Peyer's patch (tissue), 4 donors: ENCODE data around the gene DOCK4.

Source experiments
- POLR2A ChIP-seq, 2 donors: fragments of 450-650 bp; IDR thresholded peaks; one replicate each; pipeline ENCODE4 v1.5.1; 2017; ENCODE audit warnings: antibody characterized with exemption in 2 of 2, mild to moderate bottlenecking in 2 of 2, moderate library complexity in 2 of 2
- TF ChIP-seq, protein P1 (sequence below), 6 experiments: fragments of 450-650 bp in 4 of 6; fragments of 200-600 bp in 2 of 6; sonication (generic) in 1 of 6; IDR thresholded peaks; one replicate each; pipeline ENCODE4 v1.5.1; 2017 to 2019; ENCODE audit warnings: antibody characterized with exemption in 6 of 6, mild to moderate bottlenecking in 3 of 6, moderate library complexity in 1 of 6

DNA sequence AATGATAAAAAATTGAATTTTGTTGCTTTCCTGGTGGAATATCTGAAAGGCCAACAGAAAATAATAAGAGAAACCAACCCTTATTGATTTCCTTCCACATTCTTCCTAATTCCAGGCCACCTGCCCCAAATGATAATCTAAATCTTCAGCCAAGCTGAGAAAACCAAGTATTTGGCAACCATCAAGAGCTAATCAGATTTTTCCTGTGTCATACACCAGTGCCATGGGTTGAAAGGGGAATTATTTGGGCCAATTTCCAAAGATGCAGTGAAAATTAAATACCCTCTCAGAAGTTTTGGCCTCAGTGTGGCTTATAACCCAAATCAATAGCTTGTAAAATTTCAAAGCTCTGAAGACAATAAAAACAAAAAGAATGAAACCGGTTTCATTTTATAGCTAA is 70.4 kb downstream of the DOCK4 start:
- TF ChIP-seq, protein P1, sequence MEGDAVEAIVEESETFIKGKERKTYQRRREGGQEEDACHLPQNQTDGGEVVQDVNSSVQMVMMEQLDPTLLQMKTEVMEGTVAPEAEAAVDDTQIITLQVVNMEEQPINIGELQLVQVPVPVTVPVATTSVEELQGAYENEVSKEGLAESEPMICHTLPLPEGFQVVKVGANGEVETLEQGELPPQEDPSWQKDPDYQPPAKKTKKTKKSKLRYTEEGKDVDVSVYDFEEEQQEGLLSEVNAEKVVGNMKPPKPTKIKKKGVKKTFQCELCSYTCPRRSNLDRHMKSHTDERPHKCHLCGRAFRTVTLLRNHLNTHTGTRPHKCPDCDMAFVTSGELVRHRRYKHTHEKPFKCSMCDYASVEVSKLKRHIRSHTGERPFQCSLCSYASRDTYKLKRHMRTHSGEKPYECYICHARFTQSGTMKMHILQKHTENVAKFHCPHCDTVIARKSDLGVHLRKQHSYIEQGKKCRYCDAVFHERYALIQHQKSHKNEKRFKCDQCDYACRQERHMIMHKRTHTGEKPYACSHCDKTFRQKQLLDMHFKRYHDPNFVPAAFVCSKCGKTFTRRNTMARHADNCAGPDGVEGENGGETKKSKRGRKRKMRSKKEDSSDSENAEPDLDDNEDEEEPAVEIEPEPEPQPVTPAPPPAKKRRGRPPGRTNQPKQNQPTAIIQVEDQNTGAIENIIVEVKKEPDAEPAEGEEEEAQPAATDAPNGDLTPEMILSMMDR (IDR thresholded peaks at IDR 0.05): no peak
- no peak for TF ChIP-seq POLR2A (IDR thresholded peaks at IDR 0.05)
